AG09309 (cell line): ENCODE measurements around the gene HUNK.

ENCODE experiments used
- DNase-seq: peaks from one replicate; pipeline ENCODE4 v3.0.0-alpha.2; 2010; ENCODE audit warnings: low read depth
- H3K4me3 ChIP-seq: 2 replicates; pipeline ENCODE4 v1.5.1; 2011; ENCODE audit warnings: mild to moderate bottlenecking, low read depth, low read length, moderate library complexity; ENCODE audit not compliant: control insufficient read depth
- CTCF ChIP-seq: IDR thresholded peaks from 2 replicates; pipeline ENCODE4 v1.5.1; 2011; ENCODE audit warnings: mild to moderate bottlenecking, low read depth, low read length, inconsistent platforms; ENCODE audit not compliant: insufficient read depth, control insufficient read depth; ENCODE audit errors: missing control alignments

The HUNK gene

GRCh38 chr21:31974454-31974985 is 101.7 kb downstream of the HUNK start:
- no peak for DNase-seq
- no peak overlapping the region for H3K4me3 ChIP-seq
- TF ChIP-seq CTCF, result no peak

GRCh38 chr21:31975491-31975890 is 102.7 kb downstream of the HUNK start:
- TF ChIP-seq CTCF, result no peak
- DNase-seq, result no peak
- H3K4me3 ChIP-seq, result no peak overlapping the region

- DNase-seq, result no peak
Measured at GRCh38 chr21:31977816-31978215, 105.0 kb downstream of the HUNK start.

GRCh38 chr21:31983120-31983519 is 110.3 kb downstream of the HUNK start:
- H3K4me3 ChIP-seq, result no peak overlapping the region
- DNase-seq, result no peak
- TF ChIP-seq CTCF, result no peak

More at GRCh38 chr21:31977816-31978215, 105.0 kb downstream of the HUNK start:
- TF ChIP-seq CTCF, result no peak
- H3K4me3 ChIP-seq, result no peak overlapping the region

- no peak for TF ChIP-seq CTCF
- H3K4me3 ChIP-seq, result no peak overlapping the region
Measured at GRCh38 chr21:31983554-31983953, 110.7 kb downstream of the HUNK start.

GRCh38 chr21:31985398-31985797 is 112.6 kb downstream of the HUNK start:
- DNase-seq, result no peak
- H3K4me3 ChIP-seq, result no peak overlapping the region
- no peak for TF ChIP-seq CTCF

More at GRCh38 chr21:31983554-31983953, 110.7 kb downstream of the HUNK start:
- no peak for DNase-seq

GRCh38 chr21:31986035-31986856 is 113.4 kb downstream of the HUNK start:
- TF ChIP-seq CTCF, result no peak
- no peak for DNase-seq
- no peak overlapping the region for H3K4me3 ChIP-seq
